OCI-LY3 (cell line): ENCODE results near the gene APOA5.

ENCODE experiments used
- EZH2phosphoT487 ChIP-seq: fragments of 200-600 bp; shearing (Covaris generic); IDR thresholded peaks from 2 replicates; pipeline ENCODE4 v1.6.1; 2018; ENCODE audit warnings: antibody characterized with exemption, mixed run types, low read depth
- TF ChIP-seq, protein P1 (sequence below): fragments of 200-600, 300-600 bp; sonication (generic); IDR thresholded peaks from 2 replicates; pipeline ENCODE4 v1.5.1; 2014; ENCODE audit warnings: antibody characterized with exemption, low read length, low read depth

DNA sequence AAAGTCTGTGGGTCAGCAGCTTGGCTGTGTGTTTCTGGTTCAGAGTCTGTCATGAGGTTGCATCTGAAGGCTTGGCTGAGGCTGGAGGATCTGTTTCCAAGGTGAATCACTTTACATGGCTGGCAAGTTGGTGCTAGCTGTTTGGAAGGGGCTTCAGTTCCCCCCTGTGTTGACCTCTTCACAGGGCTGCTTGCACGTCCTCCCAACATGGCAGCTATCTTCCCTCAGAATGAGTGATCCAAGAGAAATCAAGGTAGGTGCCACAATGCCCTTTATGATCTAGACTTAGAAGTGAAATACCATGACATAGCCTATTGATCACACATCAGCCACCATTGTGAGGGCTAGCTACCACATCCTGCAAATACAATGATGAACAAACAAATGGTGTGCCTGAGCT, 21.5 kb upstream of the APOA5 start:
- TF ChIP-seq, protein P1, sequence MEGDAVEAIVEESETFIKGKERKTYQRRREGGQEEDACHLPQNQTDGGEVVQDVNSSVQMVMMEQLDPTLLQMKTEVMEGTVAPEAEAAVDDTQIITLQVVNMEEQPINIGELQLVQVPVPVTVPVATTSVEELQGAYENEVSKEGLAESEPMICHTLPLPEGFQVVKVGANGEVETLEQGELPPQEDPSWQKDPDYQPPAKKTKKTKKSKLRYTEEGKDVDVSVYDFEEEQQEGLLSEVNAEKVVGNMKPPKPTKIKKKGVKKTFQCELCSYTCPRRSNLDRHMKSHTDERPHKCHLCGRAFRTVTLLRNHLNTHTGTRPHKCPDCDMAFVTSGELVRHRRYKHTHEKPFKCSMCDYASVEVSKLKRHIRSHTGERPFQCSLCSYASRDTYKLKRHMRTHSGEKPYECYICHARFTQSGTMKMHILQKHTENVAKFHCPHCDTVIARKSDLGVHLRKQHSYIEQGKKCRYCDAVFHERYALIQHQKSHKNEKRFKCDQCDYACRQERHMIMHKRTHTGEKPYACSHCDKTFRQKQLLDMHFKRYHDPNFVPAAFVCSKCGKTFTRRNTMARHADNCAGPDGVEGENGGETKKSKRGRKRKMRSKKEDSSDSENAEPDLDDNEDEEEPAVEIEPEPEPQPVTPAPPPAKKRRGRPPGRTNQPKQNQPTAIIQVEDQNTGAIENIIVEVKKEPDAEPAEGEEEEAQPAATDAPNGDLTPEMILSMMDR: no peak
- no peak for TF ChIP-seq EZH2phosphoT487
